Testis (tissue), 3 donors: Measurements from ENCODE around the gene VOPP1. TPM values are rescaled to one million over a fixed set of nuclear protein-coding genes. Genes with fewer than 3 reads are reported as not detected.

Source experiments
- DNase-seq: peaks from one replicate; pipeline ENCODE4 v3.0.0-alpha.2; 2019
- H3K27ac ChIP-seq, 2 donors: fragments of 200-600 bp; sonication (generic); one replicate each; pipeline ENCODE4 v1.5.1; 2019
- H3K27me3 ChIP-seq: fragments of 200-600 bp; sonication (generic); one replicate; pipeline ENCODE4 v1.5.1; 2019
- H3K36me3 ChIP-seq: fragments of 200-600 bp; sonication (generic); one replicate; pipeline ENCODE4 v1.5.1; 2017; ENCODE audit warnings: low read depth; ENCODE audit errors: missing control alignments
- H3K4me1 ChIP-seq: fragments of 200-600 bp; sonication (generic); one replicate; pipeline ENCODE4 v1.5.1; 2019
- H3K4me3 ChIP-seq, 2 donors: fragments of 200-600 bp; sonication (generic); one replicate each; pipeline ENCODE4 v1.5.1; 2017 to 2019
- H3K9me3 ChIP-seq: fragments of 200-600 bp; sonication (generic); one replicate; pipeline ENCODE4 v1.5.1; 2017
- CTCF ChIP-seq, 3 experiments: fragments of 450-650 bp in 2 of 3; fragments of 200-600 bp in 1 of 3; sonication (generic) in 1 of 3; IDR thresholded peaks; one replicate each; pipeline ENCODE4 v1.5.1; 2016 to 2019; ENCODE audit warnings: antibody characterized with exemption in 3 of 3, mild to moderate bottlenecking in 2 of 3, moderate library complexity in 1 of 3
- POLR2A ChIP-seq: fragments of 450-650 bp; IDR thresholded peaks from one replicate; pipeline ENCODE4 v1.6.1; 2017; ENCODE audit warnings: antibody characterized with exemption, mild to moderate bottlenecking, moderate library complexity
- WGBS, 2 donors: methylation state at CpG; one replicate each; pipeline ENCODE4 v1.1.5; 2018; 5-methylcytosine and 5-hydroxymethylcytosine counted together
- intact Hi-C: fragments of 100-400 bp; cut with DNase I; formaldehyde crosslinking; loops from one replicate; pipeline ENCODE4 v1.15.1; 2023; ENCODE audit warnings: low total_unique reads
- polyA plus RNA-seq: library from polyadenylated mRNA; stranded (reverse); fragments of 350-450 nt; fragmentation: Illumina TruSeq; extraction: RNeasy Lipid Tissue Mini Kit (QIAGEN cat#74804); gene quantifications from one replicate; pipeline ENCODE4 v1.2.3, GENCODE V29; 2014; ENCODE audit warnings: low read depth, low replicate concordance; ENCODE audit not compliant: insufficient read depth
- total RNA-seq, 2 donors: library from RNA; depleted of rRNA; stranded (reverse); fragments of >200 nt; gene quantifications; one replicate each; pipeline ENCODE4 v1.2.3, GENCODE V29; 2016

Gene VOPP1
- total and polyA plus RNA-seq, 3 donors from 2014 or later = 25.0 to 29.3 (median 26.6) TPM

- TF ChIP-seq CTCF (IDR thresholded peaks at IDR 0.05) = no peak
- no peak for TF ChIP-seq POLR2A
- WGBS, 2 donors = 57 to 75% methylated on average over 3 to 5 of the region's 5 CpGs
- no peaks in the 10 kb centered on the region for H3K36me3 ChIP-seq
- DNase-seq = no peak
- no peaks in the 10 kb centered on the region for H3K27me3 ChIP-seq
- intact Hi-C loops = no loop called here
- H3K4me1 ChIP-seq = no peaks in the 10 kb centered on the region
- H3K4me3 ChIP-seq = no peak overlapping the region
- H3K27ac ChIP-seq = no peak overlapping the region
- no peaks in the 10 kb centered on the region for H3K9me3 ChIP-seq
These were observed 149.0 kb downstream of the VOPP1 start for GRCh38 chr7:55423277-55423711.

Other genes starting within 250 kb of the VOPP1 start
- 10 to 100 TPM; 49.0 to 50.5 TPM for gene LANCL2, start 207.2 kb downstream of the VOPP1 start, total RNA-seq
- gene LANCL2, start 207.2 kb downstream of the VOPP1 start, polyA plus RNA-seq = 59.7 TPM